ENCODE data around the gene ARID3A.

DNA sequence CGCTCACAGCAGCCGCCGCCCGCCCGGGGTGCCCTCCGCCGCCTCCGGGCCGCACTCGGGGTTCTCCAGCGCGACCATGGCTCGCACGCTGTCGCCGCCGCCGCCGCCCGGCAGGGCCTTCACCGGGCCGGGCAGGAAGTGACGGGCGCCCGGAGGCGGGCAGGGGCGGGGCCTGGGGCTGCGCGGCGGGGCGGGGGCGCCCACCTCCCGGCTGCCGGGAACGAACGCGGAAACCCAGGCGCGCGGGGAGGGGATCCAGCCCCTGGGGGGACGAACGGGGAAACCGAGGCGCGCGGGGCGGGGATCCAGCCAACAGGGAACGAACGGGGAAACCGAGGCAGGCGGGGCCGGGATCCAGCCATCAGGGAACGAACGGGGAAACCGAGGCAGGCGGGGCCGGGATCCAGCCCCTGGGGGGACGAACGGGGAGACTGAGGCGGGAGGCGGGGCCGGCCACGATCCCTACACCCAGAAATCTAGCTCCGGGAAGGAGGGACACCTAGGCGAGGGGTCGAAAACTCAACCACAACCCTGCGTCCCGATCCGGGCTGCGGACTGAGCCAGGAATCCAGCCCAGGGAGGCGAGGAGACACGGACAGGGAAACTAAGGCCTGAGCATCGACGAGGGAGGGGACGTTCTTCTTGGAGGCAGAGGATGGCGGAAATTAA, 12.6 kb upstream of the ARID3A start, which contains the start of gene R3HDM4:
- TF ChIP-seq ZNF274 (IDR thresholded peaks at IDR 0.05; ENCODE audit: low read depth, low read length): no peak
- TF ChIP-seq YY1 (IDR thresholded peaks at IDR 0.05; ENCODE audit: insufficient read depth, insufficient read length): no peak
